H9 (cell line): Measurements from ENCODE around the gene TP53BP1. TPM values are rescaled to one million over a fixed set of nuclear protein-coding genes. Genes with fewer than 3 reads are reported as not detected.

Source experiments
- DNase-seq: peaks from one replicate; pipeline ENCODE4 v3.0.0-alpha.2; 2017
- H2AFZ ChIP-seq: one replicate; pipeline ENCODE4 v1.6.1; 2013; ENCODE audit warnings: mild to moderate bottlenecking, low read length, control low read depth, moderate library complexity
- H2AK5ac ChIP-seq: 2 replicates; pipeline ENCODE4 v1.6.1; 2013; ENCODE audit warnings: low read length, control low read depth, mixed read lengths; ENCODE audit not compliant: insufficient read length
- H2BK120ac ChIP-seq: one replicate; pipeline ENCODE4 v1.6.1; 2013; ENCODE audit warnings: low read depth, mild to moderate bottlenecking, low read length, control low read depth, inconsistent platforms; ENCODE audit not compliant: poor library complexity, severe bottlenecking
- H2BK12ac ChIP-seq: 2 replicates; pipeline ENCODE4 v1.6.1; 2013; ENCODE audit warnings: low read length, control low read depth, mixed read lengths, low read depth; ENCODE audit not compliant: insufficient read length
- H2BK15ac ChIP-seq: 2 replicates; pipeline ENCODE4 v1.6.1; 2013; ENCODE audit warnings: low read depth, low read length, control low read depth
- H2BK20ac ChIP-seq: one replicate; pipeline ENCODE4 v1.6.1; 2013; ENCODE audit warnings: low read depth, mild to moderate bottlenecking, low read length, control low read depth, inconsistent platforms; ENCODE audit not compliant: poor library complexity, severe bottlenecking
- H2BK5ac ChIP-seq: 2 replicates; pipeline ENCODE4 v1.6.1; 2013; ENCODE audit warnings: low read length, control low read depth, mixed read lengths; ENCODE audit not compliant: insufficient read length
- H3K14ac ChIP-seq: 2 replicates; pipeline ENCODE4 v1.6.1; 2013; ENCODE audit warnings: low read length, control low read depth; ENCODE audit not compliant: insufficient read depth
- H3K18ac ChIP-seq: 2 replicates; pipeline ENCODE4 v1.6.1; 2013; ENCODE audit warnings: low read depth, mild to moderate bottlenecking, mixed read lengths, low read length, control low read depth; ENCODE audit not compliant: insufficient read length
- H3K23ac ChIP-seq: 2 replicates; pipeline ENCODE4 v1.6.1; 2013; ENCODE audit warnings: low read length, control low read depth, mixed read lengths, low read depth; ENCODE audit not compliant: insufficient read length
- H3K23me2 ChIP-seq: 2 replicates; pipeline ENCODE4 v1.6.1; 2013; ENCODE audit warnings: low read depth, mild to moderate bottlenecking, mixed read lengths, low read length, control low read depth; ENCODE audit not compliant: insufficient read length, poor library complexity, severe bottlenecking
- H3K27ac ChIP-seq: 2 replicates; pipeline ENCODE4 v1.5.1; 2013; ENCODE audit warnings: low read length, control low read depth, mixed read lengths, low read depth; ENCODE audit not compliant: insufficient read length
- H3K27me3 ChIP-seq: 2 replicates; pipeline ENCODE4 v1.6.1; 2013; ENCODE audit warnings: low read length, control low read depth, inconsistent platforms; ENCODE audit not compliant: insufficient read depth
- H3K4ac ChIP-seq: 2 replicates; pipeline ENCODE4 v1.6.1; 2013; ENCODE audit warnings: low read depth, mild to moderate bottlenecking, control low read depth, inconsistent platforms, low read length, moderate library complexity
- H3K4me1 ChIP-seq: 2 replicates; pipeline ENCODE4 v1.6.1; 2013; ENCODE audit warnings: low read length, control low read depth, inconsistent platforms; ENCODE audit not compliant: insufficient read depth
- H3K4me2 ChIP-seq: 2 replicates; pipeline ENCODE4 v1.6.1; 2013; ENCODE audit warnings: low read length, control low read depth, mixed read lengths; ENCODE audit not compliant: insufficient read length, insufficient read depth
- H3K56ac ChIP-seq: 2 replicates; pipeline ENCODE4 v1.6.1; 2013; ENCODE audit warnings: low read depth, mild to moderate bottlenecking, mixed read lengths, low read length, control low read depth; ENCODE audit not compliant: insufficient read length
- H3K79me1 ChIP-seq: 2 replicates; pipeline ENCODE4 v1.6.1; 2013; ENCODE audit warnings: low read depth, mild to moderate bottlenecking, moderate library complexity, low read length, control low read depth, inconsistent platforms; ENCODE audit not compliant: insufficient read depth, poor library complexity, severe bottlenecking
- H3K79me2 ChIP-seq: 2 replicates; pipeline ENCODE4 v1.6.1; 2013; ENCODE audit warnings: low read length, control low read depth, inconsistent platforms; ENCODE audit not compliant: insufficient read depth
- H3K9ac ChIP-seq: 2 replicates; pipeline ENCODE4 v1.6.1; 2013; ENCODE audit warnings: low read length, control low read depth, mixed read lengths; ENCODE audit not compliant: insufficient read length; ENCODE audit errors: extremely low read depth
- H3K9me3 ChIP-seq: one replicate; pipeline ENCODE4 v1.6.1; 2013; ENCODE audit warnings: low read depth, low read length, inconsistent platforms; ENCODE audit not compliant: control insufficient read depth
- H3T11ph ChIP-seq: one replicate; pipeline ENCODE4 v1.6.1; 2013; ENCODE audit warnings: mild to moderate bottlenecking, low read length, control low read depth, inconsistent platforms
- H4K20me1 ChIP-seq: one replicate; pipeline ENCODE4 v1.6.1; 2013; ENCODE audit not compliant: control insufficient read depth, insufficient read length, insufficient read depth
- H4K5ac ChIP-seq: 2 replicates; pipeline ENCODE4 v1.6.1; 2013; ENCODE audit warnings: low read depth, mild to moderate bottlenecking, mixed read lengths, low read length, control low read depth; ENCODE audit not compliant: insufficient read length
- H4K8ac ChIP-seq: replicated peaks from 2 replicates; pipeline ENCODE4 v1.6.1; 2013; ENCODE audit warnings: low read length, control low read depth, mixed read lengths, low read depth; ENCODE audit not compliant: insufficient read length
- H4K91ac ChIP-seq: 2 replicates; pipeline ENCODE4 v1.6.1; 2013; ENCODE audit warnings: low read depth, mild to moderate bottlenecking, moderate library complexity, mixed read lengths, low read length, control low read depth; ENCODE audit not compliant: insufficient read length
- H3K27ac Mint-ChIP-seq, 3 experiments: 2 replicates in 2 of 3; 3 replicates in 1 of 3; pipeline ENCODE4 v1.8.0; 2020 to 2021; ENCODE audit warnings: mixed read lengths in 3 of 3, mild to moderate bottlenecking in 1 of 3, moderate library complexity in 1 of 3
- H3K27me3 Mint-ChIP-seq: 2 replicates; pipeline ENCODE4 v1.8.0; 2021; ENCODE audit warnings: low read depth, mild to moderate bottlenecking, moderate library complexity, mixed read lengths
- H3K36me3 Mint-ChIP-seq, 3 experiments: 2 replicates in 2 of 3; 3 replicates in 1 of 3; pipeline ENCODE4 v1.8.0; 2020 to 2021; ENCODE audit warnings: low read depth in 3 of 3, mixed read lengths in 3 of 3; ENCODE audit not compliant: insufficient read depth in 1 of 3
- H3K4me1 Mint-ChIP-seq, 2 experiments: 2 replicates each; pipeline ENCODE4 v1.8.0; 2020; ENCODE audit warnings: mixed read lengths in 2 of 2
- H3K4me3 Mint-ChIP-seq, 2 experiments: 2 replicates in 1 of 2; 3 replicates in 1 of 2; pipeline ENCODE4 v1.8.0; 2020 to 2021; ENCODE audit warnings: mild to moderate bottlenecking in 2 of 2, mixed read lengths in 2 of 2, moderate library complexity in 1 of 2
- H3K9me3 Mint-ChIP-seq, 2 experiments: 2 replicates in 1 of 2; 3 replicates in 1 of 2; pipeline ENCODE4 v1.8.0; 2020; ENCODE audit warnings: mild to moderate bottlenecking in 2 of 2, mixed read lengths in 2 of 2, moderate library complexity in 1 of 2
- WGBS: extraction: QIAGEN DNeasy Blood & Tissue Kit; methylation state at CpG from one replicate; pipeline ENCODE4 v1.1.7; 2013; ENCODE audit warnings: missing lambda C conversion rate, low lambda C conversion rate, mixed read lengths; ENCODE audit not compliant: insufficient read length; ENCODE audit errors: extremely low coverage; 5-methylcytosine and 5-hydroxymethylcytosine counted together
- total RNA-seq: library from RNA; stranded (reverse); gene quantifications from 2 replicates; pipeline ENCODE4 v1.2.1, GENCODE V29; 2021
- TF ChIP-seq, protein P1 (sequence below): fragments of 200-600 bp; sonication (generic); conservative IDR thresholded peaks from 3 replicates; pipeline ENCODE4 v1.8.0; 2021; ENCODE audit warnings: antibody characterized with exemption, mild to moderate bottlenecking

TP53BP1 gene
- total RNA-seq, 1 experiment from 2014 or later = 81.5 TPM

DNA sequence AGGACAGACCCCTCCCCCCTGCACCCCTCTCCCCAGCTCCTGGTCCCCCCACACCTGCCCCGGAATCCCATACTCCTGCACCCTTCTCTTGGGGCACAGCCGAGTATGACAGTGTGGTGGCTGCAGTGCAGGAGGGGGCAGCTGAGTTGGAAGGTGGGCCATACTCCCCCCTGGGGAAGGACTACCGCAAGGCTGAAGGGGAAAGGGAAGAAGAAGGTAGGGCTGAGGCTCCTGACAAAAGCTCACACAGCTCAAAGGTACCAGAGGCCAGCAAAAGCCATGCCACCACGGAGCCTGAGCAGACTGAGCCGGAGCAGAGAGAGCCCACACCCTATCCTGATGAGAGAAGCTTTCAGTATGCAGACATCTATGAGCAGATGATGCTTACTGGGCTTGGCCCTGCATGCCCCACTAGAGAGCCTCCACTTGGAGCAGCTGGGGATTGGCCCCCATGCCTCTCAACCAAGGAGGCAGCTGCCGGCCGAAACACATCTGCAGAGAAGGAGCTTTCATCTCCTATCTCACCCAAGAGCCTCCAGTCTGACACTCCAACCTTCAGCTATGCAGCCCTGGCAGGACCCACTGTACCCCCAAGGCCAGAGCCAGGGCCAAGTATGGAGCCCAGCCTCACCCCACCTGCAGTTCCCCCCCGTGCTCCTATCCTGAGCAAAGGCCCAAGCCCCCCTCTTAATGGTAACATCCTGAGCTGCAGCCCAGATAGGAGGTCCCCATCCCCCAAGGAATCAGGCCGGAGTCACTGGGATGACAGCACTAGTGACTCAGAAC lies 34.3 kb upstream of the TP53BP1 start:
- Histone ChIP-seq H4K8ac (no peak overlapping the region), H3K4ac (no peak overlapping the region), H2BK5ac (no peak overlapping the region), H3T11ph (no peak overlapping the region), H4K5ac (no peak overlapping the region), H3K4me1 (peaks cover 8% of the 10 kb centered on the region; the same call in 1 of the 2 replicates), H2BK15ac (no peak overlapping the region), H2BK20ac (no peak overlapping the region), H3K27me3 (0 out of 2 replicates have a peak, but pooled peaks cover 2% of the 10 kb centered on the region), H2AFZ (no peak overlapping the region), H3K27ac (no peak overlapping the region), H4K91ac (no peak overlapping the region), H3K4me2 (no peak overlapping the region), H3K9ac (no peak overlapping the region), H3K79me2 (no peaks in the 10 kb centered on the region), H3K56ac (no peak overlapping the region), H3K18ac (no peak overlapping the region), H3K23ac (no peak overlapping the region), H4K20me1 (no peaks in the 10 kb centered on the region), H3K14ac (no peak overlapping the region), H3K79me1 (no peaks in the 10 kb centered on the region), H2BK12ac (no peak overlapping the region), H2BK120ac (no peak overlapping the region), H2AK5ac (no peak overlapping the region), H3K23me2 (no peaks in the 10 kb centered on the region), H3K9me3 (no peaks in the 10 kb centered on the region)
- H3K9me3 Mint-ChIP-seq = no peaks in the 10 kb centered on the region; a peak in 1 of 5 replicates
- no peak overlapping the region for H3K27ac Mint-ChIP-seq
- H3K27me3 Mint-ChIP-seq = peaks cover 40% of the 10 kb centered on the region
- peaks cover 0 to 5% (median 2%) of the 10 kb centered on the region in 3 experiments; a peak in 2 of 7 replicates for H3K36me3 Mint-ChIP-seq
- no CpG with 5 or more reads among the region's 9 CpGs for WGBS
- DNase-seq = no peak
- no peak overlapping the region for H3K4me3 Mint-ChIP-seq
- TF ChIP-seq, protein P1, sequence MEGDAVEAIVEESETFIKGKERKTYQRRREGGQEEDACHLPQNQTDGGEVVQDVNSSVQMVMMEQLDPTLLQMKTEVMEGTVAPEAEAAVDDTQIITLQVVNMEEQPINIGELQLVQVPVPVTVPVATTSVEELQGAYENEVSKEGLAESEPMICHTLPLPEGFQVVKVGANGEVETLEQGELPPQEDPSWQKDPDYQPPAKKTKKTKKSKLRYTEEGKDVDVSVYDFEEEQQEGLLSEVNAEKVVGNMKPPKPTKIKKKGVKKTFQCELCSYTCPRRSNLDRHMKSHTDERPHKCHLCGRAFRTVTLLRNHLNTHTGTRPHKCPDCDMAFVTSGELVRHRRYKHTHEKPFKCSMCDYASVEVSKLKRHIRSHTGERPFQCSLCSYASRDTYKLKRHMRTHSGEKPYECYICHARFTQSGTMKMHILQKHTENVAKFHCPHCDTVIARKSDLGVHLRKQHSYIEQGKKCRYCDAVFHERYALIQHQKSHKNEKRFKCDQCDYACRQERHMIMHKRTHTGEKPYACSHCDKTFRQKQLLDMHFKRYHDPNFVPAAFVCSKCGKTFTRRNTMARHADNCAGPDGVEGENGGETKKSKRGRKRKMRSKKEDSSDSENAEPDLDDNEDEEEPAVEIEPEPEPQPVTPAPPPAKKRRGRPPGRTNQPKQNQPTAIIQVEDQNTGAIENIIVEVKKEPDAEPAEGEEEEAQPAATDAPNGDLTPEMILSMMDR = no peak
- H3K4me1 Mint-ChIP-seq = peaks cover 20 to 29% of the 10 kb centered on the region in 2 experiments
